HCT116 (cell line): Measurements from ENCODE around the gene OR2A42.
"Not testable (repeated sequence)": the region's sequence is repeated elsewhere in the genome, so short reads cannot be mapped to it uniquely, and the experiment has no call there.

Experiments
- EZH2phosphoT487 ChIP-seq: fragments of 200-600 bp; IDR thresholded peaks from 2 replicates; pipeline ENCODE4 v1.6.1; 2018; ENCODE audit warnings: antibody characterized with exemption, borderline replicate concordance
- POLR2A ChIP-seq: IDR thresholded peaks from 2 replicates; pipeline ENCODE4 v1.7.0; 2011; ENCODE audit warnings: borderline replicate concordance; ENCODE audit not compliant: insufficient read depth, insufficient read length; ENCODE audit errors: extremely low read depth
- RAD21 ChIP-seq: IDR thresholded peaks from 2 replicates; pipeline ENCODE4 v1.6.1; 2012; ENCODE audit warnings: low read depth, mild to moderate bottlenecking
- ZNF274 ChIP-seq: fragments of 200-500 bp; sonication (Bioruptor generic); IDR thresholded peaks from 2 replicates; pipeline ENCODE4 v1.6.1; 2014; ENCODE audit warnings: mild to moderate bottlenecking, low read depth, low read length, inconsistent platforms
- TF ChIP-seq, protein P1 (sequence below): IDR thresholded peaks from 2 replicates; pipeline ENCODE4 v1.6.1; 2012; ENCODE audit warnings: low read depth
- TF ChIP-seq, protein P2 (sequence below), 3 experiments: fragments of 200-600 bp in 1 of 3; sonication (generic) in 1 of 3; IDR thresholded peaks in 2 of 3; conservative IDR thresholded peaks in 1 of 3; 2 replicates each; pipeline ENCODE4 v1.5.1; 2012 to 2017; ENCODE audit warnings: low read depth in 2 of 3, low read length in 2 of 3, antibody characterized with exemption in 1 of 3, borderline replicate concordance in 1 of 3, control low read depth in 1 of 3, mild to moderate bottlenecking in 1 of 3, mixed read lengths in 1 of 3, mixed run types in 1 of 3, moderate library complexity in 1 of 3; ENCODE audit not compliant: insufficient read depth in 1 of 3

DNA sequence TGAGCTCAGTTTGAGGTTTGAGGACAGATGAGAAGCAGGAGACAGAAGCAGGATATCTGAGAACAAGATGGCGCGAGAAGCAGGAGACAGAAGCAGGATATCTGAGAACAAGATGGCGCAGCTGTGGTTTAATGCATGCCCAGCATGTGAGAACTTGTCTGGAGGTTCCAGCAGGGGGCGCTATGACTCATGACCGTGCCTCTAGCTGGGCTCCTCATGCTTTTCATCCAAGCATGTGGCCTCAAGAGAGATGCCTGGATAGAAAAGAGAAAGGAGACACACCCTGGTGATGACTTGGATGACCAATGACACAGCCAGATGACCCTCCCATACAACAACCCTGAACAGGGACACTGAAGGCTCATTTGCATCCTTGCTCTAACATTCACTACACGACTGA, 40.6 kb upstream of the OR2A42 start:
- TF ChIP-seq RAD21, POLR2A, ZNF274, EZH2phosphoT487: not testable (repeated sequence)
- TF ChIP-seq, protein P1, sequence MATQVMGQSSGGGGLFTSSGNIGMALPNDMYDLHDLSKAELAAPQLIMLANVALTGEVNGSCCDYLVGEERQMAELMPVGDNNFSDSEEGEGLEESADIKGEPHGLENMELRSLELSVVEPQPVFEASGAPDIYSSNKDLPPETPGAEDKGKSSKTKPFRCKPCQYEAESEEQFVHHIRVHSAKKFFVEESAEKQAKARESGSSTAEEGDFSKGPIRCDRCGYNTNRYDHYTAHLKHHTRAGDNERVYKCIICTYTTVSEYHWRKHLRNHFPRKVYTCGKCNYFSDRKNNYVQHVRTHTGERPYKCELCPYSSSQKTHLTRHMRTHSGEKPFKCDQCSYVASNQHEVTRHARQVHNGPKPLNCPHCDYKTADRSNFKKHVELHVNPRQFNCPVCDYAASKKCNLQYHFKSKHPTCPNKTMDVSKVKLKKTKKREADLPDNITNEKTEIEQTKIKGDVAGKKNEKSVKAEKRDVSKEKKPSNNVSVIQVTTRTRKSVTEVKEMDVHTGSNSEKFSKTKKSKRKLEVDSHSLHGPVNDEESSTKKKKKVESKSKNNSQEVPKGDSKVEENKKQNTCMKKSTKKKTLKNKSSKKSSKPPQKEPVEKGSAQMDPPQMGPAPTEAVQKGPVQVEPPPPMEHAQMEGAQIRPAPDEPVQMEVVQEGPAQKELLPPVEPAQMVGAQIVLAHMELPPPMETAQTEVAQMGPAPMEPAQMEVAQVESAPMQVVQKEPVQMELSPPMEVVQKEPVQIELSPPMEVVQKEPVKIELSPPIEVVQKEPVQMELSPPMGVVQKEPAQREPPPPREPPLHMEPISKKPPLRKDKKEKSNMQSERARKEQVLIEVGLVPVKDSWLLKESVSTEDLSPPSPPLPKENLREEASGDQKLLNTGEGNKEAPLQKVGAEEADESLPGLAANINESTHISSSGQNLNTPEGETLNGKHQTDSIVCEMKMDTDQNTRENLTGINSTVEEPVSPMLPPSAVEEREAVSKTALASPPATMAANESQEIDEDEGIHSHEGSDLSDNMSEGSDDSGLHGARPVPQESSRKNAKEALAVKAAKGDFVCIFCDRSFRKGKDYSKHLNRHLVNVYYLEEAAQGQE, result not testable (repeated sequence)
- TF ChIP-seq, protein P2, sequence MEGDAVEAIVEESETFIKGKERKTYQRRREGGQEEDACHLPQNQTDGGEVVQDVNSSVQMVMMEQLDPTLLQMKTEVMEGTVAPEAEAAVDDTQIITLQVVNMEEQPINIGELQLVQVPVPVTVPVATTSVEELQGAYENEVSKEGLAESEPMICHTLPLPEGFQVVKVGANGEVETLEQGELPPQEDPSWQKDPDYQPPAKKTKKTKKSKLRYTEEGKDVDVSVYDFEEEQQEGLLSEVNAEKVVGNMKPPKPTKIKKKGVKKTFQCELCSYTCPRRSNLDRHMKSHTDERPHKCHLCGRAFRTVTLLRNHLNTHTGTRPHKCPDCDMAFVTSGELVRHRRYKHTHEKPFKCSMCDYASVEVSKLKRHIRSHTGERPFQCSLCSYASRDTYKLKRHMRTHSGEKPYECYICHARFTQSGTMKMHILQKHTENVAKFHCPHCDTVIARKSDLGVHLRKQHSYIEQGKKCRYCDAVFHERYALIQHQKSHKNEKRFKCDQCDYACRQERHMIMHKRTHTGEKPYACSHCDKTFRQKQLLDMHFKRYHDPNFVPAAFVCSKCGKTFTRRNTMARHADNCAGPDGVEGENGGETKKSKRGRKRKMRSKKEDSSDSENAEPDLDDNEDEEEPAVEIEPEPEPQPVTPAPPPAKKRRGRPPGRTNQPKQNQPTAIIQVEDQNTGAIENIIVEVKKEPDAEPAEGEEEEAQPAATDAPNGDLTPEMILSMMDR (IDR thresholded peaks at IDR 0.05 in 2 of 3, conservative IDR thresholded peaks at IDR 0.05 in 1 of 3; ENCODE audit: borderline replicate concordance in 1 of 3, insufficient read depth in 1 of 3, low read depth in 2 of 3, low read length in 2 of 3), result not testable (repeated sequence)
